PC-3 (cell line): Measurements from ENCODE around the gene CAVIN1. TPM values are rescaled to one million over a fixed set of nuclear protein-coding genes. Genes with fewer than 3 reads are reported as not detected.
"Not testable (repeated sequence)": the region's sequence is repeated elsewhere in the genome, so short reads cannot be mapped to it uniquely, and the experiment has no call there.

Experiments used
- ATAC-seq: fragments of 200-7000 bp; cut with Tn5 transposase; 2 replicates; pipeline ENCODE4 v1.9.1; 2020; ENCODE audit warnings: mild to moderate bottlenecking, moderate library complexity
- BruUV-seq: library from RNA; stranded (reverse); fragments of 400-500 nt; replicated peaks from 2 replicates; lab custom pipeline; 2021; lab: Mats Ljungman, UMichigan
- CTCF ChIA-PET: fragments of 300-600 bp; sonication (Branson Sonifier 250); formaldehyde crosslinking; loops from one replicate; lab custom pipeline; 2022; ENCODE audit warnings: antibody characterized with exemption; lab: Charles Lee
- POLR2A ChIA-PET: fragments of 300-600 bp; sonication (Branson Sonifier 250); formaldehyde crosslinking; loops from one replicate; lab custom pipeline; 2022; ENCODE audit warnings: antibody characterized with exemption; ENCODE audit not compliant: unreplicated experiment; lab: Charles Lee
- DNase-seq: peaks from one replicate; pipeline ENCODE4 v3.0.0-alpha.2; 2015
- H2AFZ ChIP-seq: fragments of 300-600 bp; sonication (generic); 2 replicates; pipeline ENCODE4 v1.6.0; 2016; ENCODE audit warnings: antibody characterized with exemption, low read length
- H3F3A ChIP-seq: fragments of 300-600 bp; sonication (generic); one replicate; pipeline ENCODE4 v1.6.0; 2017; ENCODE audit warnings: antibody characterized with exemption, low read length, control low read depth, mild to moderate bottlenecking; ENCODE audit not compliant: unreplicated experiment
- H3K27ac ChIP-seq: fragments of 300-600 bp; sonication (generic); 2 replicates; pipeline ENCODE4 v1.5.1; 2016; ENCODE audit warnings: mild to moderate bottlenecking, low read length
- H3K27me3 ChIP-seq: fragments of 300-600 bp; sonication (generic); 2 replicates; pipeline ENCODE4 v1.6.1; 2016; ENCODE audit warnings: low read length, mixed read lengths
- H3K36me3 ChIP-seq: fragments of 300-600 bp; sonication (generic); 2 replicates; pipeline ENCODE4 v1.6.1; 2016; ENCODE audit warnings: low read depth, mixed run types, low read length, mixed read lengths
- H3K4me1 ChIP-seq: fragments of 300-600 bp; sonication (generic); 2 replicates; pipeline ENCODE4 v1.5.1; 2016; ENCODE audit warnings: low read length; ENCODE audit not compliant: insufficient read depth
- H3K4me2 ChIP-seq: fragments of 300-600 bp; sonication (generic); 2 replicates; pipeline ENCODE4 v1.6.0; 2016; ENCODE audit warnings: low read length
- H3K4me3 ChIP-seq: fragments of 300-600 bp; sonication (generic); 2 replicates; pipeline ENCODE4 v1.5.1; 2016; ENCODE audit warnings: mild to moderate bottlenecking, low read length, mixed read lengths
- H3K79me2 ChIP-seq: fragments of 300-600 bp; sonication (generic); 2 replicates; pipeline ENCODE4 v1.6.1; 2017; ENCODE audit warnings: low read length, mixed read lengths
- H3K9ac ChIP-seq: fragments of 300-600 bp; sonication (generic); 2 replicates; pipeline ENCODE4 v1.6.0; 2016; ENCODE audit warnings: mild to moderate bottlenecking, low read length
- H3K9me2 ChIP-seq: fragments of 300-600 bp; sonication (generic); replicated peaks from 2 replicates; pipeline ENCODE4 v1.6.1; 2016; ENCODE audit warnings: mixed run types, low read length, mixed read lengths
- H3K9me3 ChIP-seq: fragments of 300-600 bp; sonication (generic); 2 replicates; pipeline ENCODE4 v1.6.1; 2016; ENCODE audit warnings: low read length, mixed read lengths
- H4K20me1 ChIP-seq: fragments of 300-600 bp; sonication (generic); 2 replicates; pipeline ENCODE4 v1.6.1; 2016; ENCODE audit warnings: low read length, mixed read lengths
- EZH2 ChIP-seq: fragments of 300-600 bp; sonication (generic); IDR thresholded peaks from one replicate; pipeline ENCODE4 v1.6.1; 2017; ENCODE audit warnings: antibody characterized with exemption, mild to moderate bottlenecking, low read length; ENCODE audit not compliant: unreplicated experiment
- EZH2phosphoT487 ChIP-seq: fragments of 300-600 bp; sonication (generic); IDR thresholded peaks from 2 replicates; pipeline ENCODE4 v1.6.1; 2018; ENCODE audit warnings: mild to moderate bottlenecking, antibody characterized with exemption, low read length, borderline replicate concordance
- intact Hi-C: fragments of 100-400 bp; cut with micrococcal nuclease; formaldehyde crosslinking; loops from 2 replicates; pipeline ENCODE4 v1.9.0; 2023
- total RNA-seq: library from RNA; depleted of rRNA; stranded (reverse); fragments of >200 nt; gene quantifications from 2 replicates; pipeline ENCODE4 v1.2.3, GENCODE V29; 2014
- TF ChIP-seq, protein P1 (sequence below): fragments of 300-600 bp; sonication (generic); conservative IDR thresholded peaks from 2 replicates; pipeline ENCODE4 v1.5.1; 2017; ENCODE audit warnings: antibody characterized with exemption, low read depth, mild to moderate bottlenecking, low read length

The CAVIN1 gene
- total RNA-seq, 1 experiment from 2014 or later: not detected

DNA sequence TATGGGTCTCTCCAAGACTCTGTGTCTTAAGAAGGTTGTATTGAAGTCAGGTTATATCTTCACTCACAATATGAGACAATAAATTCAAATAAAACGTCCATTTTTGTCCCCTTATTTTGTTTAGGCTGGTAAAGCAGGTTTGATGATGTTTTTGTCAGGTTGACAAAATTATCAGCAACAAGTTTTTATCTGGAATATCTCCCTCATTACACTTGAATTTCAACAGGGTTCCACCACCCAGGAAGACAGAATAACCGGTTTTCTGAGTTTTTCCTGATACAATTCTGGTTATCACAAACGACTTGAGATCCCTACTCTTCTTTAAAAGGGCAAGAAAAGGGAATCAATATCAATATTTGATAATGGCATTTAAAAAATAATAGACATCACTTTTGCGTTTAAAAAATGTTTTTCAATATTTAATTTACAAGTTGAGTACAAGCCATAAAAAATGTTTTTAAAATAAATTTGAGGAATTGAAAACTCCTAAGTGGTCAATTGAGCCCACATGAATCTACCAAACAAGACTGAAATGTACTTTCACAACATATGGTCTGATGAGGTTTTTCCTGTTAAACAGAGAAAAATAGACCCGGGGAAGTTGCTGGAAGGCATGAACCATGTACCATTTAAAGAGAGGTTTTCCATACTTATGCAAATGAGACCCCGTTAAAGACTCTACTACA, 34.2 kb upstream of the CAVIN1 start:
- H3K9me2 ChIP-seq: no peaks in the 10 kb centered on the region
- intact Hi-C loops: no loop called here
- H3K79me2 ChIP-seq: no peaks in the 10 kb centered on the region
- no peak overlapping the region for H2AFZ ChIP-seq
- TF ChIP-seq EZH2phosphoT487: no peak
- TF ChIP-seq, protein P1, sequence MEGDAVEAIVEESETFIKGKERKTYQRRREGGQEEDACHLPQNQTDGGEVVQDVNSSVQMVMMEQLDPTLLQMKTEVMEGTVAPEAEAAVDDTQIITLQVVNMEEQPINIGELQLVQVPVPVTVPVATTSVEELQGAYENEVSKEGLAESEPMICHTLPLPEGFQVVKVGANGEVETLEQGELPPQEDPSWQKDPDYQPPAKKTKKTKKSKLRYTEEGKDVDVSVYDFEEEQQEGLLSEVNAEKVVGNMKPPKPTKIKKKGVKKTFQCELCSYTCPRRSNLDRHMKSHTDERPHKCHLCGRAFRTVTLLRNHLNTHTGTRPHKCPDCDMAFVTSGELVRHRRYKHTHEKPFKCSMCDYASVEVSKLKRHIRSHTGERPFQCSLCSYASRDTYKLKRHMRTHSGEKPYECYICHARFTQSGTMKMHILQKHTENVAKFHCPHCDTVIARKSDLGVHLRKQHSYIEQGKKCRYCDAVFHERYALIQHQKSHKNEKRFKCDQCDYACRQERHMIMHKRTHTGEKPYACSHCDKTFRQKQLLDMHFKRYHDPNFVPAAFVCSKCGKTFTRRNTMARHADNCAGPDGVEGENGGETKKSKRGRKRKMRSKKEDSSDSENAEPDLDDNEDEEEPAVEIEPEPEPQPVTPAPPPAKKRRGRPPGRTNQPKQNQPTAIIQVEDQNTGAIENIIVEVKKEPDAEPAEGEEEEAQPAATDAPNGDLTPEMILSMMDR: no peak
- H3K4me1 ChIP-seq: no peaks in the 10 kb centered on the region
- no peak overlapping the region for H3K27ac ChIP-seq
- DNase-seq: no peak
- no peak for ATAC-seq
- H3K9ac ChIP-seq: no peak overlapping the region
- no peak overlapping the region for H3K4me3 ChIP-seq
- H3F3A ChIP-seq: no peaks in the 10 kb centered on the region
- no TSS peak for BruUV-seq
- POLR2A ChIA-PET: no interaction called here
- H3K27me3 ChIP-seq: no peaks in the 10 kb centered on the region
- H3K9me3 ChIP-seq: no peaks in the 10 kb centered on the region
- no peaks in the 10 kb centered on the region for H3K36me3 ChIP-seq
- CTCF ChIA-PET: no interaction called here
- no peak overlapping the region for H3K4me2 ChIP-seq
- H4K20me1 ChIP-seq: no peaks in the 10 kb centered on the region

DNA sequence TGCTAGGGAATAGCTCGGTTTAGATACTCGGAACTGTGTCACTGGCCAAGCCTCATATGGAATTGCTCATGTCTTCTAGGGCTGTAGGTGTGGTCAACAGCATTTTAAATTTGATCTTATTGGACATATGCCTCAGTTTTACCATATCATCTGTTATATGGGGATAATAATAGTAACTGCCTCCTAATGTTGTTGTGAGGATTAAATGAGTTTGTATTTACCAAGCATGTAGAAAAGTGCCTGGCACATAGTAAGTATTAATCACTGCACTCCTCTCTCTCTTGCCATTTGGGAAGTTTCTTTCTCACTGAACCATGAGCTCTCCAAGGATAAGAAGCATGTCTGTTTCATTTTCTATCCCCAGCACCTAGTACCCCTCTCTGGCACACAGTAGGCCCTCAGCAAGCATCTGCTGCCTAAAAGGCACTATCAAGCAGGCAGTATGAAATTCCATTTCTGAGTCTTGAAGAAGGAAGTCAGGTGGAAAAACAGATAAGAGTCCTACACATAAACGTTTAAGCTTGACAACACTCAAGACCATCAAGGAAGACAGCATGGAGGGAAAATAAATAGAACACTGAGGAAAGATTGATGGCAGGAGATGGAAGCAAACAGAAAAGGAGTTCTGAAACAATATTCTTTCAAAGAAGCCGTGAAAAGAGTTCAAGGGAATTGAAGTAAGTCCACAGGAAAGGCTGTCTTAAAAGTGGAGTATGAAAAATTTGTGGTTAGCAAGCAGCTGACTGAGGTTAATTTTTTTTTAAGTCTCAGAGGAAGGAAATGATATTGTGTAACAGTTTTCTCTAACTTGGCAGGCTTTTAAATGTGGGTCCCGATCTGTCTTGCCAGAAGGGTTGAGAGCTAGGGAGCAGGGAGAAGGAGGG, 33.4 kb upstream of the CAVIN1 start:
- intact Hi-C loops: no loop called here
- Histone ChIP-seq H3K27ac (no peak overlapping the region), H3K4me2 (no peak overlapping the region), H3K27me3 (no peaks in the 10 kb centered on the region), H4K20me1 (no peaks in the 10 kb centered on the region), H3K4me1 (no peaks in the 10 kb centered on the region), H3K9me2 (no peaks in the 10 kb centered on the region), H3K36me3 (no peaks in the 10 kb centered on the region), H3K4me3 (no peak overlapping the region), H3K9me3 (no peaks in the 10 kb centered on the region), H3F3A (no peaks in the 10 kb centered on the region), H3K79me2 (no peaks in the 10 kb centered on the region), H2AFZ (no peak overlapping the region), H3K9ac (no peak overlapping the region)
- TF ChIP-seq, protein P1: no peak
- TF ChIP-seq EZH2 (no peak), EZH2phosphoT487 (no peak)
- DNase-seq (no peak), ATAC-seq (no peak)
- POLR2A ChIA-PET: no interaction called here
- CTCF ChIA-PET: no interaction called here
- no TSS peak for BruUV-seq

DNA sequence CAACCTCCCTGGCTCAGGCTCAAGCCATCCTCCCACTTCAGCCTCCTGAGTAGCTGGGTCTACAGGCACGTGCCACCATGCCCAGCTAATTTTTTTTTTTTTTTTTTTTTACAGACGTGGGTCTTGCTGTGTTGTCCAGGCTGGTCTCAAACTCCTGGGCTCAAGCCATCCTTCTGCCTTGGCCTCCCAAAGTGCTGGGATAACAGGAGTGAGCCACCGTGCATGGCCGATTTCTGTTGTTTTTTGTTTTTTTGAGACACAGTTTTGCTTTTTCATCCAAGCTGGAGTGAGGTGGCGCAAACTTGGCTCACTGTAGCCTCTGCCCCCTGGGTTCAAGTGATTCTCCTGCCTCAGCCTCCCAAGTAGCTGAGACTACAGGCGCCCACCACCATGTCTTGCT, 31.9 kb upstream of the CAVIN1 start:
- H3K9me2 ChIP-seq, intact Hi-C loops, POLR2A ChIA-PET, BruUV-seq, H3K9ac ChIP-seq, H3K79me2 ChIP-seq, H3K27me3 ChIP-seq, H4K20me1 ChIP-seq, ATAC-seq, H2AFZ ChIP-seq, CTCF ChIA-PET, H3K27ac ChIP-seq, H3K4me3 ChIP-seq, H3K4me2 ChIP-seq, H3K36me3 ChIP-seq, H3K4me1 ChIP-seq, H3K9me3 ChIP-seq, H3F3A ChIP-seq, DNase-seq: not testable (repeated sequence)
